ENCODE results near the gene MBNL1.

MBNL1 gene

GRCh38 chr3:152491922-152492321 is 223.2 kb downstream of the MBNL1 start:
- no peak for DNase-seq (ENCODE audit: low spot score)

GRCh38 chr3:152496286-152496685 is 227.6 kb downstream of the MBNL1 start:
- DNase-seq (ENCODE audit: low spot score): no peak

DNA sequence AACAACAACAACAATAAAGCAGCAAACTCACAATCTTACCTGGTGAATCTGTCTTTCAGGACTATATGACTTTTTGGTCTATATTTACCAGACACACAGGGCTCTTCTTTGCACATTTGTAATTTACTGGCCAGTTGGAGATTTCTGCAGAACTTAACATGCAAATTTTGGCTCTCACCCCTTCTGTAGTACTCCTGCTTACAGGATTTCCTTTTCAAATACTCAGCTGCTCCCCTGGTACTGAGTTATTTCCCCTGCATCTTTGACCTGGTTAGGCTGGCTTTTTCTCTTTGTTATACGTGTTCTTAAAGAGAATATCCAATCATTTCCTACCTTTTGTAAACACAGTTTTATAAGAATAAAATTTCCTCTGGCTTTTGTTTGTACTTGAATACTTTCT is 228.0 kb downstream of the MBNL1 start:
- no peak for DNase-seq (ENCODE audit: low spot score)

DNA sequence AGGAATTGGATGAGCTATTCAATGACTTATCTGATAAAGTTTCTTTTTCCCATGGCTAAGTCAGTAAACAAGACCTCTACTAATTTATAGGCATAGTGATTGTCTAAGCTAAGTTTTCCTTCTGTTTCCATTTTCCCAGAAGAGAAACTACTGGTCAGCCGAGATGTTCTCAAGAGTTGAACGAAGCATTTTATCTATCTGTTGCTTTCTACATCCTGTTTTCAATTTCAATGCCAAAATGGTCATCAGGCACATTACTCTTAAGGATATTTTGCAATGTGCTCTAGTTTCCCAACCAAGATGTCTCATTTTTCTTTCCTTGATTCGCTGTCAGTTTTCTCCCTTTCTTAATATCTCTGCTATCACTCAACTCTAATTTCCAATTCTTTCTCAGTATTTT is 228.7 kb downstream of the MBNL1 start:
- no peak for DNase-seq (ENCODE audit: low spot score)

DNA sequence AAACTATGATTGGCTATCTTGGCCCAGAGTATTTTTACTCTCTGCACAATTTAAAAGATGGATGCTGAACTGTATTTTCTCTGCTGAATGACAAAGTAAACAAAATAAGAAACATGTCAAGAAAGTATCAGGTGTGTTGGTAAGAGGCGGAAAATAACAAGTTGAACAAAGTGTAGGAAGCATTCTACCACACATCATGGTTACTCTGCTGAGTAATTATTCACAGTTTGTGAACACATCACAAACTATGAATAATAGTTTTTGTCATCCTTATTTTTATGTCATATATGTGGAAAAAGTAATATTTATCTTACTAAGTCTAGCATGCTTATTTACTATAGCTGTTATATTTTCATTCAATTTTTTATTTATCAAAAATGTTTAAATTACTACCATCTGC is 229.2 kb downstream of the MBNL1 start:
- DNase-seq (ENCODE audit: low spot score): no peak

- DNase-seq (ENCODE audit: low spot score): no peak
Measured at GRCh38 chr3:152499791-152500385, 231.2 kb downstream of the MBNL1 start.

DNA sequence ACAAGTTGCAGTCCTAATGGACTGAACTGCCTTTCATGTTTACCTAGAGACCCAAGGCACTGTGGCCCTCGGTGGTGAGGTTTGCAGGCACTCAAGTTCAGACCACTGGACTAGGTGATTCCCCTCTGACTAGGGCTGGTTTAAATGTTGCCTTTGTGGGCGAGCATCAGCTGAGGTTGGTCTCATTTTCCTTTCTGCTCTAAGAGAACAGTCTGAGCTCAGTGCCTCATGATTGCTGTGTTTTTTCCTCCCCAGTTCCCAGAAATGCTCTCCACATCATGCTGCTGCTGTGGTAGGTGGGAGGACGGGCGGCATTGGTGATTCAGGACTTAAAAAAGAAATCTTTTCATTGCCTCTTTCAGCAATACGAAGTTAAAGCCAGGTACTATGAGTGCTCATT is 237.2 kb downstream of the MBNL1 start:
- DNase-seq (ENCODE audit: low spot score): no peak

GRCh38 chr3:152508705-152509104 is 240.0 kb downstream of the MBNL1 start:
- DNase-seq (ENCODE audit: low spot score): peak; percentile 37

DNA sequence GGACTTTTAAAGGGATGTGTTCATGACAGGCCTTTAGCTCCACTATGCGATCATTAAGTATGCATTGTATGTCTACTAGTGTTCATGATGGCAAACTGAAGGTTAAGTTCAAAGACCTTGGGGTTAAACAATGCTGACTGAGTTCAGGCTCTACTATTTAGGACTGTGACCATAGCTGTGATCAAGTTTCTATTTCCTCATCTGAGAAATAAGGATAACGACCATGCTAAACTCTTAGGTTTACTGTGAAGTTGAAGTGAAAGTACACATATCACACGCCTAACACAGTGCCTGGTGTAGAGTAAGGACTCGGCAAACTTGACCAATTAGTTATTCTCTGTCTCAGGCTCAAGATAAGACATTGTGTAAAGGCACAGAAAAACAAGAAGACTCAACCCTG is 243.2 kb downstream of the MBNL1 start:
- DNase-seq (ENCODE audit: low spot score): no peak

DNA sequence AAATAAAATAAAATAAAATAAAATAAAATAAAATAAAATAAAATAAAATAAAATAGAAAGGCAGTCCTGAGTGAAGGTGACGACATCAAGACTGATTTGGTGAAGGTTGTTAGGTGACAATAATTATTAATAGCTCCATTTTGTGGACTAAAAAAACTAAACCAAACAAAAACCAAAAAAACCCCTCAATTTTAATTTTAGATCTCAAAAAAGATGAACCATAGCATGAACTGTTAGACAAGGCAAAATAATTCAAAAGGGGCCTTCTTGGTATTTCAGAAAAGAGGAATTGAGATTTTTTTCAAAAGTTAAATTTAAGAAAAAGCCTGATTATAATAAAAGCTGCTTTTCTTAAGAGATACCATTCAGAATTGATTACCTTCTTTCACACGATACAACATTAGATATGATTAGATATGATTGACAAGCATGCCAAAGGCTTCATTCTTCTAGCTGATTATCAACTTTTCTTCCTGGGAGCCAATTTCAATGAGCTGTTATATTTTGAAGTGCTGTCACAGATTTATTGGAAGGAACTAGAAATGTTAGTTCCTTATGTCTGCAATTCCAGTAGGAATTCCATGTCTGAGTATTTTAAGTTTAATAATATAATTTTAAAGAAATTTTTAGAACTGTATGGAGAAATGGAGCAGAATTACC is 244.7 kb downstream of the MBNL1 start:
- DNase-seq (ENCODE audit: low spot score): no peak
